Measurements from ENCODE around the gene TRPC5OS.

TRPC5OS gene

GRCh38 chrX:111914398-111915090, 38.6 kb downstream of the TRPC5OS start:
- no peak for DNase-seq

- no peak for DNase-seq
Measured at GRCh38 chrX:111917591-111917990, 41.6 kb downstream of the TRPC5OS start.

DNA sequence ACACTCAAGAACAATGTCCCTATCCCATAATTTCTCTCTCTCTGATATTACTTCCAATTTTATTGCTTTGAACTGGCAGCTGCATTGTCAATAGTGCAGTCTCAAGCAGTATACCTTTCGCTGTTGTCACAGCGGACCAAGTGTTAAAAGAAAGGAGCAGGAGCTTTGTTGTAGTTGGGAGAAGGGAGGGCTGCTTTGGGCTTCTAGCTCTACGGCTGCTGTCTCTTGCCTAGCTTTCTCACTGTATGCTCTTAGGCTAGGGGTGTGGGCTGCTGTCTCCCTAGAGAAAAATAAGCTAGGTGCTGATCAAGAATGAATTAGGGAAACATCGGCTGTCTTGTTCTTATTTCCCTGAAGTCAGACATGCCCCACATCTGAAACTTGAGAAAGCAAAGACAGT, 52.5 kb downstream of the TRPC5OS start:
- DNase-seq = no peak
